Aorta (tissue), 5 donors: Measurements from ENCODE around the gene ACSL6. TPM values are rescaled to one million over a fixed set of nuclear protein-coding genes. Genes with fewer than 3 reads are reported as not detected.
A peak's percentile ranks its signal among the peaks of the same experiment; 100 is the strongest.

ENCODE experiments used
- ATAC-seq: fragments of 200-7000 bp; cut with Tn5 transposase; one replicate; pipeline ENCODE4 v1.9.1; 2022; ENCODE audit warnings: moderate library complexity; ENCODE audit not compliant: low FRiP score
- DNase-seq, 2 donors: peaks; one replicate each; pipeline ENCODE4 v3.0.0-alpha.2; 2020
- H3K27ac ChIP-seq, 2 donors: one replicate each; pipeline ENCODE4 v1.5.1; 2013; ENCODE audit warnings: low read length in 2 of 2, mild to moderate bottlenecking in 2 of 2, moderate library complexity in 2 of 2, control low read depth in 1 of 2, inconsistent platforms in 1 of 2, low read depth in 1 of 2
- H3K27me3 ChIP-seq, 2 donors: one replicate each; pipeline ENCODE4 v1.6.1; 2013; ENCODE audit warnings: control low read depth in 1 of 2, low read length in 1 of 2, mild to moderate bottlenecking in 1 of 2, moderate library complexity in 1 of 2; ENCODE audit not compliant: insufficient read depth in 2 of 2, control insufficient read depth in 1 of 2
- H3K36me3 ChIP-seq, 2 donors: one replicate each; pipeline ENCODE4 v1.6.1; 2013; ENCODE audit warnings: control low read depth in 1 of 2, low read length in 1 of 2, mild to moderate bottlenecking in 1 of 2; ENCODE audit not compliant: insufficient read depth in 2 of 2, control insufficient read depth in 1 of 2
- H3K4me1 ChIP-seq, 2 donors: one replicate each; pipeline ENCODE4 v1.6.1; 2013; ENCODE audit warnings: low read length in 2 of 2, control low read depth in 1 of 2, mild to moderate bottlenecking in 1 of 2, moderate library complexity in 1 of 2; ENCODE audit not compliant: insufficient read depth in 2 of 2, control insufficient read depth in 1 of 2
- H3K4me3 ChIP-seq, 2 donors: one replicate each; pipeline ENCODE4 v1.5.1; 2013; ENCODE audit warnings: low read length in 2 of 2, control low read depth in 1 of 2, mild to moderate bottlenecking in 1 of 2
- H3K9me3 ChIP-seq: one replicate; pipeline ENCODE4 v1.6.1; 2013; ENCODE audit warnings: mild to moderate bottlenecking, low read length; ENCODE audit not compliant: control insufficient read depth
- WGBS, 2 donors: extraction: QIAGEN DNeasy Blood & Tissue Kit; methylation state at CpG; one replicate each; pipeline ENCODE4 v1.1.7; 2013; 5-methylcytosine and 5-hydroxymethylcytosine counted together
- intact Hi-C, 2 donors: fragments of 100-400 bp; cut with DNase I; formaldehyde crosslinking; loops; one replicate each; pipeline versions ENCODE4 v1.14.2 to v1.15.0; 2022
- polyA plus RNA-seq, 2 donors: library from polyadenylated mRNA; stranded (reverse); fragments of 200-250 nt; gene quantifications; one replicate each; pipeline ENCODE4 v1.2.3, GENCODE V29; 2013
- total RNA-seq, 2 donors: library from RNA; stranded (reverse); fragmentation: NEBNext Ultra II Directional; extraction: Animal tissue kit (Norgen Biotek cat#: 25700); gene quantifications; one replicate each; pipeline ENCODE4 v1.2.1, GENCODE V29; 2021
- donor health status: healthy with polysubstance abuse.
- donor health status: Bipolar disorder and iron deficiency.
- donor health status: DM: no; HTN: no; CAD: no.
- donor health status: DM: no; HTN: no; CAD: no.
- donor health status: DM: yes; HTN: yes; CAD: no.

ACSL6 gene
- total and polyA plus RNA-seq, 4 donors: 0.03 to 2.3 (median 0.27) TPM

DNA sequence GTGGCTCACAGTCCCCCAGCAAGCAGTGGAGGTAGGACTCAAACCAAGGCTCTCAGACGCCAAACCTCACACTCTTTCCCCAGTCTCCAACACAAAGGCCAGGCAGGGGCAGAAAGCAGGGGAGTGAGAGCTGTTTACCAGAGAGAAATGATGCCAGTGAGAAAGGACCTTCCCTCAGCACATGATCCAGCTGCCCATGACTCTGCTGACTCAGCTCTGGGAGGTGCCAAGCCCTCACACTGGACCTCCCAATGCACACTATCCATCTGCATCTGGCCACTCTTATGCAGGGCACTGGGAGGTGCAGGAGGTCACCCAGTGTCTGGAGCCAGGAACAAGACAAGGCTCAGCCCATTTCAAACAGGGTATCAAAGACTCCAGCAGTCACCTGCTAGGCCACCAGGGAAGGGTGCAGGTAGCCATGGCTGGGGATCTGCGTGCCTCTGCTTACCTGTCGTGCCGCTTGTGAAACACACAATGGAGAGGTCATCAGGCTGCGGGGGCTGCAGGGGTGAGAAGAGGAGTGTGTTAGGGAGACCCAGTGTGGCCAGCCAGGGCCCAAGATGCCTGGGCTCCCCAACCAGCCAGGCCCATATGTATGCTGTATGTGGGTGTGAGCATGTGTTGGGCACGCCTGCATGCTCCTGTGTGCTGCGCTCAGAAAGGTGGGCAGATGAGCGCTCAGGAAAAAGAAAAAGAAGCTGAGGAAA, 26.3 kb downstream of the ACSL6 start:
- Histone ChIP-seq H3K27ac (no peak overlapping the region), H3K9me3 (no peaks in the 10 kb centered on the region), H3K27me3 (no peaks in the 10 kb centered on the region), H3K36me3 (no peaks in the 10 kb centered on the region), H3K4me3 (no peak overlapping the region), H3K4me1 (no peaks in the 10 kb centered on the region)
- WGBS, 2 donors: 96% methylated on average over 8 of the region's 8 CpGs
- DNase-seq (peak; percentile 27 to 63), ATAC-seq (no peak)
- intact Hi-C loops: no loop called here

DNA sequence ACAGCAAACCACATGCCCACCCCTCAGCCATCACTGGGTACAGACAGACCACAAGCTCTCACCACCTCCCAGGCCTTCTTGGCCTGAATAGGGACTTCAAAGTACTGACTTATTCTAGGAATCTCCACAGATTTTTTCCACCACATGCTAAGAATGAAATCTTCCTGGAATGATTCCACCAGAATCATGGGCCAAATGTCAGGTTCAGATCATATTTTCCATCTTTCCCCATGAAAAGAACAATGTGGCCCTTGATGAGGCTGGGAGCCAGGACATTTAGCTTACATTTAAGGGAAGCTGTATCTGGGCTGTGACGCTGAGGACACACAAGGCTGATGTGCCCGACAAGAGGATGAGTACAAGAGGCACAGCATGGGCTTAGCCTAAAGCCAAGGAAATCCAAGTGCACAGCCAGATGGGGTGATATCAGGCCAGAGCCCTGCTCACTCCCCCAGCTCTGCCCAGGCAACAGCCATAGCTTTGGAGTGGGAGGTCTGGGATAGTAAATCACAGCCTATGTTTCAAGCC, 28.1 kb downstream of the ACSL6 start:
- WGBS, 2 donors: 8 to 19% methylated on average over 2 of the region's 2 CpGs
- ATAC-seq (peak; percentile 11), DNase-seq (peak in 1 of 2 donors; percentile 16)
- no peaks in the 10 kb centered on the region for H3K9me3 ChIP-seq
- intact Hi-C loops: no loop called here
- H3K36me3 ChIP-seq: no peaks in the 10 kb centered on the region
- no peak overlapping the region for H3K4me3 ChIP-seq
- no peaks in the 10 kb centered on the region for H3K4me1 ChIP-seq
- no peaks in the 10 kb centered on the region for H3K27me3 ChIP-seq
- H3K27ac ChIP-seq: no peak overlapping the region

DNA sequence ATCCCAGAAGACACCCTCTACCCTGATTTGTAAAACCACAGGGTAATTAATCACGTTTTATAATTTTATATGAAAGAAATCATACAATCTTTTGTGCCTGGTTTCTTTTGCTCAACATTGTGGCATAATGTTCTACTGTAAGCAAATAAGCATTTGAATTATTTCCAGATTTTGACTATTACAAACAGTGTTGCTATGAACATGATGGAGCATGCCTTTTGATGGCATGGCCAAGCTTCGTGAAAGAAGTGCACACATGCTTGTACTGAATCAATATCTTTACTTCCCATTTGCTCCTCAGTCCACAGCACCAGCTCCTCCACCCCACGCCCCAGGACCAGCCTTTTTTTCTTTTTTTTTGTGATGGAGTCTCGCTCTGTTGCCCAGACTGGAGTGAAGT, 29.9 kb downstream of the ACSL6 start:
- Histone ChIP-seq H3K36me3 (no peaks in the 10 kb centered on the region), H3K4me3 (no peak overlapping the region), H3K27me3 (no peaks in the 10 kb centered on the region), H3K9me3 (no peaks in the 10 kb centered on the region), H3K4me1 (no peaks in the 10 kb centered on the region), H3K27ac (no peak overlapping the region)
- 76 to 78% methylated on average over 4 of the region's 4 CpGs for WGBS, 2 donors
- intact Hi-C loops: no loop called here
- peak in 1 of 2 donors; percentile 40 for DNase-seq
- no peak for ATAC-seq

DNA sequence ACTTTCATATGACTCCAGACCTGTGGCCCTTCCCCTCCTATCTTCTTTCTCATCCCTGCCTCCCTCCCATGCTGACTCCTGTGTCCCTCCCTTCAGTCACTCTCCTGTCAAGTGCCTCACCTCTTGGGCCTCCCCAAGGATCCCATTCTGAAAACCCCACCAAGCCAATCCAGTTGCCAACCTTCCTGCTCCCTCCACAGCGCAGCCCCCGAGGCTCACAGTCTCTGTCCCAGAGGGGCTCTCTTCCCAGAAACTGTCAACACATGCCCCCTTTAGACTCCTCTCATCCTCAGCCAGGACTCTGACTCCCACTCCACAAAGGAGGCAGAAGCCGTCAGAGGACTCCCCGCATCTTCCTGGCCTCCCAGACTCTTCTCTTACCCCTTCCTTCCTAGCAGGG, 30.8 kb downstream of the ACSL6 start:
- Histone ChIP-seq H3K27ac (no peak overlapping the region), H3K4me1 (no peaks in the 10 kb centered on the region), H3K36me3 (no peaks in the 10 kb centered on the region), H3K27me3 (no peaks in the 10 kb centered on the region), H3K9me3 (no peaks in the 10 kb centered on the region), H3K4me3 (no peak overlapping the region)
- WGBS, 2 donors: 88 to 90% methylated on average over 4 of the region's 4 CpGs
- DNase-seq (peak in 1 of 2 donors; percentile 23), ATAC-seq (no peak)
- intact Hi-C loops: no loop called here

- WGBS, 2 donors: 33 to 37% methylated on average over 4 of the region's 4 CpGs
- Histone ChIP-seq H3K36me3 (no peaks in the 10 kb centered on the region), H3K9me3 (no peaks in the 10 kb centered on the region), H3K27me3 (no peaks in the 10 kb centered on the region), H3K4me1 (no peaks in the 10 kb centered on the region), H3K27ac (no peak overlapping the region), H3K4me3 (no peak overlapping the region)
- DNase-seq: peak in 1 of 2 donors; percentile 19
- intact Hi-C loops: no loop called here
- ATAC-seq: no peak
These were observed 31.6 kb downstream of the ACSL6 start for GRCh38 chr5:131979816-131980215.

GRCh38 chr5:131977212-131977604, 34.2 kb downstream of the ACSL6 start:
- intact Hi-C loops: no loop called here
- Histone ChIP-seq H3K27ac (no peak overlapping the region), H3K27me3 (no peaks in the 10 kb centered on the region), H3K9me3 (no peaks in the 10 kb centered on the region), H3K36me3 (no peaks in the 10 kb centered on the region), H3K4me3 (no peak overlapping the region), H3K4me1 (no peaks in the 10 kb centered on the region)
- peak in 1 of 2 donors; percentile 34 for DNase-seq
- ATAC-seq: no peak
- WGBS, 2 donors: 0 to 3% methylated on average over 2 of the region's 2 CpGs

DNA sequence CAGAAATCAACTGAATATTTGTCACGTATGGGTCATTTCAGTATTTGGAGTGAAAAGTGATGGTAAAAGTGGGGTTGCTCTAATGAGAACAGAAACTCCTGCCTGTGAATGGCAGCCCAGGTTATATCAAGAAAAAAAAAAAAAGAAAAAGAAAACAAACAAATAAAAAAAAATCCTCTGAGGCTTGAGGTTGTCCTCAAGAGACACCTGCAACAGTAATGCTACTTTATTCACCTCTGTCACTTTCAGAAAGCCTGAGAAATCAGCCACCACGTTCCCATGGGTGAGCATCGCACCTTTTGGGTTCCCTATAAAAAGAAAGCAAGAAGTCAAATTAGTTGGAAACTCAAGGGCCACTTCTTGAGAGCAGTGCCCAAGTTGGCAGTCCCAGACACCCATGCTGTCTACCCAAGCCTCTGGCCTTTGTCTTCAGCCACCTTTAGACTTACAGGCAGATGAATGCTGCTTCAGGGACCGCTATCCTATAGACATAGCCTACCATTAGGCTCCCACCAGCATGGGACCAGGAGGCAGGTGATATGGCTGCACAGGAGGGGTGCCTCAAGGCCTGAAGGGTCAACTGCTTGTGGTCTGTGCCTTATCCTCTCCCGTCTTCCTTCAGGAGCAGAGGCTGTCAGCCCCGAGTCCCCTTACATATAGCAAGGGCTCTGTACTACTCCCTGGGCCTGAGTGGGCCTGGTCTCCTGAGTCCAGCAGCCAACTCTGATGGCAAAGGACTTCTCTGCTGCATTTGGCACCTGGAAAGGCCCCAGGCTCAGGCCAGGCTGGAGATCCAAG, 34.8 kb downstream of the ACSL6 start:
- H3K27ac ChIP-seq: no peak overlapping the region
- 72 to 77% methylated on average over 6 of the region's 6 CpGs for WGBS, 2 donors

GRCh38 chr5:131974956-131975726, 36.3 kb downstream of the ACSL6 start:
- WGBS, 2 donors: 79 to 85% methylated on average over 12 of the region's 12 CpGs
- H3K4me3 ChIP-seq: no peak overlapping the region
- peak; percentile 30 for ATAC-seq

More for the DNA sequence above, 34.8 kb downstream of the ACSL6 start:
- H3K4me1 ChIP-seq: no peaks in the 10 kb centered on the region
- no peaks in the 10 kb centered on the region for H3K9me3 ChIP-seq
- H3K27me3 ChIP-seq: no peaks in the 10 kb centered on the region
- no peaks in the 10 kb centered on the region for H3K36me3 ChIP-seq
- DNase-seq (no peak), ATAC-seq (no peak)
- intact Hi-C loops: no loop called here
- H3K4me3 ChIP-seq: no peak overlapping the region

More at GRCh38 chr5:131974956-131975726, 36.3 kb downstream of the ACSL6 start:
- no peaks in the 10 kb centered on the region for H3K9me3 ChIP-seq
- intact Hi-C loops: no loop called here
- no peaks in the 10 kb centered on the region for H3K27me3 ChIP-seq
- no peaks in the 10 kb centered on the region for H3K36me3 ChIP-seq
- no peaks in the 10 kb centered on the region for H3K4me1 ChIP-seq
- DNase-seq: no peak
- no peak overlapping the region for H3K27ac ChIP-seq
